OCI-LY1 (cell line): ENCODE data around the gene KRTAP22-2.

Experiments
- CTCF ChIP-seq: fragments of 200-600 bp; sonication (generic), shearing (Covaris generic); IDR thresholded peaks from 2 replicates; pipeline ENCODE4 v1.5.1; 2017; ENCODE audit warnings: mild to moderate bottlenecking, antibody characterized with exemption, low read length, moderate library complexity, mixed read lengths
- EZH2 ChIP-seq: fragments of 200-600 bp; sonication (generic), shearing (Covaris generic); IDR thresholded peaks from 2 replicates; pipeline ENCODE4 v1.8.0; 2017; ENCODE audit warnings: borderline replicate concordance, mixed run types, mild to moderate bottlenecking, antibody characterized with exemption, low read length, moderate library complexity, mixed read lengths

DNA sequence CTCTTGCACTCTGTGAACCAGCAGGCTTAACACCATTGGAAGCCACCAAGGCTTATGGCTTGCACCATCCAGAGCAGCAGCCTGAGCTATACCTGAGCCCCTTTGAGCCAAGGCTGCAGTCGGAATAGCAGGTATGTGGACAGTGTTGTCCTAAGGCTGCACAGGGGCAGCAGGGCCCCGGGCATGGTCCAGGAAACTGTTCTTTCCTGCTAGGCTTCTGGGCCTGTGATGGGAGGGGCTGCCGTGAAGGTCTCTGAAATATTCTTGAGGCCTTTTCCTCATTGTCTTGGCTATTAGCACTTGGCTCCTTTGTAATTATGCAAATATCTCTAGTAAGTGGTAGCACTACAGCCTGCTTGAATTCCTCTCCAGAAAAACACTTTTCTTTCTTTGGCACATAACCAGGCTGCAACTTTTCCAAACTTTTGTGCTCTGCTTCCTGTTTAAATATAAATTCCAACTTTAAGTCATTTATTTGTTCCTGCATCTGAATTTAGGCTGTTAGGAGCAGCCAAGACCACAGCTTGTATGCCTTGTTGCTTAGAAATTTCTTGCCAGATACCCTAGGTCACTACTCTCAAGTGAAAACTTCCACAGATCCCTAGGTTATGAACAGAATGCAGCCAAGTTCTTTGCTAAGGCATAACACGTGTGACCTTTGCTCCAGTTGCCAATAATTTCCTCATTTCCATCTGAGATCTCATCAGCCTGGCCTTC, 35.4 kb upstream of the KRTAP22-2 start:
- no peak for TF ChIP-seq CTCF
- TF ChIP-seq EZH2 = no peak
